HL-60 (cell line): ENCODE results near the gene ACO1.

Experiments used
- GABPA ChIP-seq: IDR thresholded peaks from 2 replicates; pipeline ENCODE4 v1.6.1; 2012; ENCODE audit warnings: low read depth
- POLR2AphosphoS5 ChIP-seq: IDR thresholded peaks from 2 replicates; pipeline ENCODE4 v1.6.1; 2012; ENCODE audit warnings: low read depth
- REST ChIP-seq: IDR thresholded peaks from 2 replicates; pipeline ENCODE4 v1.6.1; 2012; ENCODE audit warnings: low read depth; ENCODE audit not compliant: insufficient replicate concordance
- TF ChIP-seq, protein P1 (sequence below): IDR thresholded peaks from one replicate; pipeline ENCODE4 v1.5.1; 2011; ENCODE audit warnings: low read length, control low read depth, inconsistent platforms; ENCODE audit not compliant: insufficient read depth

- TF ChIP-seq, protein P1, sequence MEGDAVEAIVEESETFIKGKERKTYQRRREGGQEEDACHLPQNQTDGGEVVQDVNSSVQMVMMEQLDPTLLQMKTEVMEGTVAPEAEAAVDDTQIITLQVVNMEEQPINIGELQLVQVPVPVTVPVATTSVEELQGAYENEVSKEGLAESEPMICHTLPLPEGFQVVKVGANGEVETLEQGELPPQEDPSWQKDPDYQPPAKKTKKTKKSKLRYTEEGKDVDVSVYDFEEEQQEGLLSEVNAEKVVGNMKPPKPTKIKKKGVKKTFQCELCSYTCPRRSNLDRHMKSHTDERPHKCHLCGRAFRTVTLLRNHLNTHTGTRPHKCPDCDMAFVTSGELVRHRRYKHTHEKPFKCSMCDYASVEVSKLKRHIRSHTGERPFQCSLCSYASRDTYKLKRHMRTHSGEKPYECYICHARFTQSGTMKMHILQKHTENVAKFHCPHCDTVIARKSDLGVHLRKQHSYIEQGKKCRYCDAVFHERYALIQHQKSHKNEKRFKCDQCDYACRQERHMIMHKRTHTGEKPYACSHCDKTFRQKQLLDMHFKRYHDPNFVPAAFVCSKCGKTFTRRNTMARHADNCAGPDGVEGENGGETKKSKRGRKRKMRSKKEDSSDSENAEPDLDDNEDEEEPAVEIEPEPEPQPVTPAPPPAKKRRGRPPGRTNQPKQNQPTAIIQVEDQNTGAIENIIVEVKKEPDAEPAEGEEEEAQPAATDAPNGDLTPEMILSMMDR: no peak
- TF ChIP-seq POLR2AphosphoS5 (no peak), GABPA (no peak), REST (no peak)
Measured at GRCh38 chr9:32385152-32385884, 875 bp downstream of the ACO1 start.
